Esophagus muscularis mucosa (tissue), 4 donors: ENCODE results near the gene RAI1.

ENCODE experiments used
- EP300 ChIP-seq: sonication (generic); formaldehyde crosslinking; IDR thresholded peaks from one replicate; pipeline ENCODE4 v1.6.1; 2017; ENCODE audit warnings: antibody characterized with exemption
- POLR2A ChIP-seq: fragments of 450-650 bp; IDR thresholded peaks from one replicate; pipeline ENCODE4 v1.6.1; 2017; ENCODE audit warnings: antibody characterized with exemption, moderate library complexity, mild to moderate bottlenecking, low read depth
- POLR2AphosphoS5 ChIP-seq, 2 donors: sonication (generic); formaldehyde crosslinking; IDR thresholded peaks; one replicate each; pipeline ENCODE4 v1.6.1; 2017; ENCODE audit warnings: antibody characterized with exemption in 2 of 2
- TF ChIP-seq, protein P1 (sequence below), 3 experiments: fragments of 200-600 bp in 2 of 3; fragments of 450-650 bp in 1 of 3; sonication (generic) in 2 of 3; IDR thresholded peaks; one replicate each; pipeline ENCODE4 v1.5.1; 2017 to 2019; ENCODE audit warnings: antibody characterized with exemption in 3 of 3, mild to moderate bottlenecking in 2 of 3, moderate library complexity in 1 of 3

DNA sequence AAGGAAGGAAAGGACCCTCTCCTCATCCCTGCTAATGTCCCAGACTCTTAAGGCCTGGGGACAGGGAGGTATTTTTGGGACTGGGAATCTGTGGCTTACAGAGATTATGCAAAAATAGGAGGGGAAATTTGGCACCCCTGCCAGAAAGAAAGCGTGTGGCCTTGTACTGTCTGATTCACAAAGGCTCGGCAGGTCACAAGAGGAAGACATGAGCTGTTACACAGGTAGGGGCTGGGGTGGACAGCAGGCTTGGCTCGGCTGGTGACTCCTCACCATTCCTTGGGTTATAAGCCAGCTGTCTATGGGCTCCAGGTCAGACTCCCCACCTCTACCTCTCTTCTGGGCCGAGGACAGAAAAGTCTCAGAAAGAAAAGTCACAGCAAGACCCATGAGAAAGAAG, 176.2 kb downstream of the RAI1 start:
- TF ChIP-seq, protein P1, sequence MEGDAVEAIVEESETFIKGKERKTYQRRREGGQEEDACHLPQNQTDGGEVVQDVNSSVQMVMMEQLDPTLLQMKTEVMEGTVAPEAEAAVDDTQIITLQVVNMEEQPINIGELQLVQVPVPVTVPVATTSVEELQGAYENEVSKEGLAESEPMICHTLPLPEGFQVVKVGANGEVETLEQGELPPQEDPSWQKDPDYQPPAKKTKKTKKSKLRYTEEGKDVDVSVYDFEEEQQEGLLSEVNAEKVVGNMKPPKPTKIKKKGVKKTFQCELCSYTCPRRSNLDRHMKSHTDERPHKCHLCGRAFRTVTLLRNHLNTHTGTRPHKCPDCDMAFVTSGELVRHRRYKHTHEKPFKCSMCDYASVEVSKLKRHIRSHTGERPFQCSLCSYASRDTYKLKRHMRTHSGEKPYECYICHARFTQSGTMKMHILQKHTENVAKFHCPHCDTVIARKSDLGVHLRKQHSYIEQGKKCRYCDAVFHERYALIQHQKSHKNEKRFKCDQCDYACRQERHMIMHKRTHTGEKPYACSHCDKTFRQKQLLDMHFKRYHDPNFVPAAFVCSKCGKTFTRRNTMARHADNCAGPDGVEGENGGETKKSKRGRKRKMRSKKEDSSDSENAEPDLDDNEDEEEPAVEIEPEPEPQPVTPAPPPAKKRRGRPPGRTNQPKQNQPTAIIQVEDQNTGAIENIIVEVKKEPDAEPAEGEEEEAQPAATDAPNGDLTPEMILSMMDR (IDR thresholded peaks at IDR 0.05): no peak
- no peak for TF ChIP-seq POLR2A
- no peak for TF ChIP-seq POLR2AphosphoS5 (IDR thresholded peaks at IDR 0.05)
- no peak for TF ChIP-seq EP300
